ENCODE data around the gene TXNRD3. TPM values are rescaled to one million over a fixed set of nuclear protein-coding genes. Genes with fewer than 3 reads are reported as not detected.

The TXNRD3 gene
- polyA plus RNA-seq, 3 donors = 0.57 to 1.7 (median 0.90) TPM

GRCh38 chr3:126663257-126663656 lies 8.3 kb upstream of the TXNRD3 start:
- no peak overlapping the region for H3K4me3 ChIP-seq (replicated peaks in 1 of 3; ENCODE audit: low read depth in 2 of 3, low read length in 3 of 3)
- DNase-seq = no peak
- H3K4me1 ChIP-seq (ENCODE audit: control insufficient read depth in 1 of 2, insufficient read depth in 2 of 2, low read length in 2 of 2) = no peaks in the 10 kb centered on the region
- 100% methylated on average over 2 of the region's 4 CpGs for WGBS (ENCODE audit: insufficient coverage)
- H3K27me3 ChIP-seq (ENCODE audit: control insufficient read depth in 2 of 2, insufficient read depth in 2 of 2, low read length in 2 of 2) = no peaks in the 10 kb centered on the region
- no peaks in the 10 kb centered on the region for H3K4me1 Mint-ChIP-seq
- H3K36me3 ChIP-seq (replicated peaks in 1 of 2; ENCODE audit: control insufficient read depth in 1 of 2, insufficient read depth in 2 of 2, low read length in 2 of 2) = no peaks in the 10 kb centered on the region
- H3K27me3 Mint-ChIP-seq (ENCODE audit: low read depth in 3 of 3) = peaks cover 7 to 29% (median 13%) of the 10 kb centered on the region in 3 donors
- H3K27ac ChIP-seq (ENCODE audit: low read depth in 1 of 2, low read length in 2 of 2) = no peak overlapping the region
- H4K20me1 ChIP-seq (ENCODE audit: insufficient read depth, low read length) = no peaks in the 10 kb centered on the region
- H3K4me2 ChIP-seq (replicated peaks; ENCODE audit: extremely low read depth, low read length, poor library complexity, severe bottlenecking) = no peak overlapping the region
- no peak overlapping the region for H2AFZ ChIP-seq (ENCODE audit: insufficient read depth, low read depth, low read length, poor library complexity, severe bottlenecking)
- H3K36me3 Mint-ChIP-seq = no peaks in the 10 kb centered on the region
- intact Hi-C loops (cut with micrococcal nuclease) = no loop called here
- peaks cover 4 to 15% (median 10%) of the 10 kb centered on the region in 7 donors for H3K9me3 Mint-ChIP-seq
- H3K9me3 ChIP-seq (replicated peaks in 1 of 2; ENCODE audit: control insufficient read depth in 1 of 2, insufficient read depth in 1 of 2, low read length in 2 of 2) = peaks cover 7 to 9% of the 10 kb centered on the region in 2 donors
- no peak overlapping the region for H3K27ac Mint-ChIP-seq
- no peaks in the 10 kb centered on the region for H3K79me2 ChIP-seq (ENCODE audit: insufficient read depth, low read length)
- no peak overlapping the region for H3K4me3 Mint-ChIP-seq
- H3K9ac ChIP-seq (ENCODE audit: insufficient read depth, low read length, poor library complexity, severe bottlenecking) = no peak overlapping the region
- TF ChIP-seq, protein P1, sequence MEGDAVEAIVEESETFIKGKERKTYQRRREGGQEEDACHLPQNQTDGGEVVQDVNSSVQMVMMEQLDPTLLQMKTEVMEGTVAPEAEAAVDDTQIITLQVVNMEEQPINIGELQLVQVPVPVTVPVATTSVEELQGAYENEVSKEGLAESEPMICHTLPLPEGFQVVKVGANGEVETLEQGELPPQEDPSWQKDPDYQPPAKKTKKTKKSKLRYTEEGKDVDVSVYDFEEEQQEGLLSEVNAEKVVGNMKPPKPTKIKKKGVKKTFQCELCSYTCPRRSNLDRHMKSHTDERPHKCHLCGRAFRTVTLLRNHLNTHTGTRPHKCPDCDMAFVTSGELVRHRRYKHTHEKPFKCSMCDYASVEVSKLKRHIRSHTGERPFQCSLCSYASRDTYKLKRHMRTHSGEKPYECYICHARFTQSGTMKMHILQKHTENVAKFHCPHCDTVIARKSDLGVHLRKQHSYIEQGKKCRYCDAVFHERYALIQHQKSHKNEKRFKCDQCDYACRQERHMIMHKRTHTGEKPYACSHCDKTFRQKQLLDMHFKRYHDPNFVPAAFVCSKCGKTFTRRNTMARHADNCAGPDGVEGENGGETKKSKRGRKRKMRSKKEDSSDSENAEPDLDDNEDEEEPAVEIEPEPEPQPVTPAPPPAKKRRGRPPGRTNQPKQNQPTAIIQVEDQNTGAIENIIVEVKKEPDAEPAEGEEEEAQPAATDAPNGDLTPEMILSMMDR (IDR thresholded peaks at IDR 0.05) = no peak

- no peak for DNase-seq
- no peak overlapping the region for H3K4me3 ChIP-seq (replicated peaks in 1 of 3; ENCODE audit: low read depth in 2 of 3, low read length in 3 of 3)
- H4K20me1 ChIP-seq (ENCODE audit: insufficient read depth, low read length) = no peaks in the 10 kb centered on the region
- no peak overlapping the region for H3K27ac ChIP-seq (ENCODE audit: low read depth in 1 of 2, low read length in 2 of 2)
- Mint-ChIP-seq H3K9me3 (peaks cover 7 to 19% (median 13%) of the 10 kb centered on the region in 7 donors), H3K4me3 (no peak overlapping the region), H3K27me3 (ENCODE audit: low read depth in 3 of 3) (peaks cover 5 to 30% (median 13%) of the 10 kb centered on the region in 3 donors), H3K4me1 (no peaks in the 10 kb centered on the region), H3K36me3 (no peaks in the 10 kb centered on the region), H3K27ac (no peak overlapping the region)
- intact Hi-C loops (cut with micrococcal nuclease) = no loop called here
- H3K9me3 ChIP-seq (replicated peaks in 1 of 2; ENCODE audit: control insufficient read depth in 1 of 2, insufficient read depth in 1 of 2, low read length in 2 of 2) = peaks cover 12 to 13% of the 10 kb centered on the region in 2 donors
- H3K36me3 ChIP-seq (replicated peaks in 1 of 2; ENCODE audit: control insufficient read depth in 1 of 2, insufficient read depth in 2 of 2, low read length in 2 of 2) = no peaks in the 10 kb centered on the region
- no peaks in the 10 kb centered on the region for H3K79me2 ChIP-seq (ENCODE audit: insufficient read depth, low read length)
- H3K4me1 ChIP-seq (ENCODE audit: control insufficient read depth in 1 of 2, insufficient read depth in 2 of 2, low read length in 2 of 2) = no peaks in the 10 kb centered on the region
- 86% methylated on average over 5 of the region's 11 CpGs for WGBS (ENCODE audit: insufficient coverage)
- no peak overlapping the region for H3K9ac ChIP-seq (ENCODE audit: insufficient read depth, low read length, poor library complexity, severe bottlenecking)
- no peaks in the 10 kb centered on the region for H3K27me3 ChIP-seq (ENCODE audit: control insufficient read depth in 2 of 2, insufficient read depth in 2 of 2, low read length in 2 of 2)
- H3K4me2 ChIP-seq (replicated peaks; ENCODE audit: extremely low read depth, low read length, poor library complexity, severe bottlenecking) = no peak overlapping the region
- TF ChIP-seq, protein P1 (IDR thresholded peaks at IDR 0.05) = no peak
- no peak overlapping the region for H2AFZ ChIP-seq (ENCODE audit: insufficient read depth, low read depth, low read length, poor library complexity, severe bottlenecking)
These were observed 6.8 kb upstream of the TXNRD3 start for GRCh38 chr3:126661532-126662364.
